Measurements from ENCODE around the gene KCNK10. TPM values are rescaled to one million over a fixed set of nuclear protein-coding genes. Genes with fewer than 3 reads are reported as not detected.

Gene KCNK10
- total and polyA plus RNA-seq, 4 experiments from 2014 or later = not detected

- ChIA-PET POLR2A (ENCODE audit: partially characterized antibody) (no interaction called here), CTCF (ENCODE audit: partially characterized antibody) (interaction anchor here (1.5 kb wide), 1 partner anchor 311 kb away, joined by 3 read pairs; no protein-coding TSS in a partner anchor)
- Mint-ChIP-seq H3K27ac (no peak overlapping the region), H3K9me3 (peaks cover 0 to 2% (median 0%) of the 10 kb centered on the region in 8 donors), H3K36me3 (no peaks in the 10 kb centered on the region), H3K4me1 (no peaks in the 10 kb centered on the region), H3K27me3 (peaks cover 9 to 22% of the 10 kb centered on the region in 2 donors), H3K4me3 (no peak overlapping the region)
- no peaks in the 10 kb centered on the region for H3K27me3 ChIP-seq (ENCODE audit: insufficient read depth, low read length)
- no peaks in the 10 kb centered on the region for H3K4me1 ChIP-seq (ENCODE audit: insufficient read depth, low read length)
- intact Hi-C loops (cut with micrococcal nuclease) = no loop called here
- no peak overlapping the region for H3K27ac ChIP-seq (ENCODE audit: low read depth, low read length)
- H3K36me3 ChIP-seq (ENCODE audit: insufficient read depth, low read length) = no peaks in the 10 kb centered on the region
- H3K9me3 ChIP-seq (ENCODE audit: control insufficient read depth in 1 of 2, low read length in 2 of 2) = no peaks in the 10 kb centered on the region
- no peak overlapping the region for H3K4me3 ChIP-seq (ENCODE audit: low read length in 2 of 2)
- DNase-seq = no peak
These were observed 67.3 kb downstream of the KCNK10 start for GRCh38 chr14:88255798-88256197.

DNA sequence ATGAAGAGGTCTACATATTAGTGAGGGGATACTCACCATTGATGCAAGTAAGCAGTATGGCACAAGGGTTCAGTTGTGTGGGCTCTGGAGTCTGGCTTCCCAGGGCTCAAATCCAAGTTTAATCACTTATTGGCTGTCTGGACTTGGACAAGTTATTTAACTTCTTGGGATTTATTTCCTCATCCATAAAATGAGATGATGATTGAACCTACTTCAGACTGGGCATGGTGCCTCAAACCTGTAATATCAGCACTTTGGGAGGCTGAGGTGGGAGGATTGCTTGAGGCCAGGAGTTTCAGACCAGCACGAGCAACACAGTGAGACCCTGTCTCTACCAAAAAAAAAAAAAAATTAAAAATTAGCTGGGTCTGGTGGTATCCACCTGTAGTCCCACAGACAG is 67.9 kb downstream of the KCNK10 start:
- Histone ChIP-seq H3K36me3 (ENCODE audit: insufficient read depth, low read length) (no peaks in the 10 kb centered on the region), H3K4me3 (ENCODE audit: low read length in 2 of 2) (no peak overlapping the region), H3K27me3 (ENCODE audit: insufficient read depth, low read length) (no peaks in the 10 kb centered on the region), H3K4me1 (ENCODE audit: insufficient read depth, low read length) (no peaks in the 10 kb centered on the region), H3K9me3 (ENCODE audit: control insufficient read depth in 1 of 2, low read length in 2 of 2) (no peaks in the 10 kb centered on the region), H3K27ac (ENCODE audit: low read depth, low read length) (no peak overlapping the region)
- Mint-ChIP-seq H3K4me1 (no peaks in the 10 kb centered on the region), H3K9me3 (peaks cover 0 to 1% (median 0%) of the 10 kb centered on the region in 8 donors), H3K27ac (no peak overlapping the region), H3K4me3 (no peak overlapping the region), H3K36me3 (no peaks in the 10 kb centered on the region), H3K27me3 (peaks cover 13 to 22% of the 10 kb centered on the region in 2 donors)
- CTCF ChIA-PET (ENCODE audit: partially characterized antibody) = interaction anchor here (1.5 kb wide), 1 partner anchor 310 kb away, joined by 3 read pairs; no protein-coding TSS in a partner anchor
- no peak for DNase-seq
- POLR2A ChIA-PET (ENCODE audit: partially characterized antibody) = no interaction called here
- intact Hi-C loops (cut with micrococcal nuclease) = no loop called here

DNA sequence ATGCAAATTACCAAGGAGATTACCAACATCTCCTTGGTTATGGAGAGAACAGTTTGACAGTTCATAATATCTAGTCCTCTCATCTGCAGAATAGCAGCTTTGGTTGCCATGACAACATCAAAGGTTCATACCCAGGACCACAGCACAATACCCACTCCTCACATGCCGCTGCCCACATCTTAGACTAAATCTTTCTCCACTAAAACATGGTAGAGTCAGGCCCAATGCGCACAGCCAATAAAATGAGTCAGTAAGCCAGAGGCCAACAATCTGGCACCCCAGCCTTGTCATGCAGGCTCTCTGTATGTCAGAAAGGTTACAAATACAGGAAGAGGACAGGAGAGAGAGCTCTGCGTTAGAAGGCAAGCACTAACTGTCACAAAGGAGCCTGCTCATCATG is 70.6 kb downstream of the KCNK10 start:
- Mint-ChIP-seq H3K27me3 (peaks cover 7 to 16% of the 10 kb centered on the region in 2 donors), H3K27ac (no peak overlapping the region), H3K9me3 (no peaks in the 10 kb centered on the region), H3K4me3 (no peak overlapping the region), H3K36me3 (no peaks in the 10 kb centered on the region), H3K4me1 (no peaks in the 10 kb centered on the region)
- ChIA-PET CTCF (ENCODE audit: partially characterized antibody) (no interaction called here), POLR2A (ENCODE audit: partially characterized antibody) (no interaction called here)
- Histone ChIP-seq H3K9me3 (ENCODE audit: control insufficient read depth in 1 of 2, low read length in 2 of 2) (no peaks in the 10 kb centered on the region), H3K27ac (ENCODE audit: low read depth, low read length) (no peak overlapping the region), H3K4me1 (ENCODE audit: insufficient read depth, low read length) (no peaks in the 10 kb centered on the region), H3K4me3 (ENCODE audit: low read length in 2 of 2) (no peak overlapping the region), H3K36me3 (ENCODE audit: insufficient read depth, low read length) (no peaks in the 10 kb centered on the region), H3K27me3 (ENCODE audit: insufficient read depth, low read length) (no peaks in the 10 kb centered on the region)
- intact Hi-C loops (cut with micrococcal nuclease) = no loop called here
- no peak for DNase-seq

DNA sequence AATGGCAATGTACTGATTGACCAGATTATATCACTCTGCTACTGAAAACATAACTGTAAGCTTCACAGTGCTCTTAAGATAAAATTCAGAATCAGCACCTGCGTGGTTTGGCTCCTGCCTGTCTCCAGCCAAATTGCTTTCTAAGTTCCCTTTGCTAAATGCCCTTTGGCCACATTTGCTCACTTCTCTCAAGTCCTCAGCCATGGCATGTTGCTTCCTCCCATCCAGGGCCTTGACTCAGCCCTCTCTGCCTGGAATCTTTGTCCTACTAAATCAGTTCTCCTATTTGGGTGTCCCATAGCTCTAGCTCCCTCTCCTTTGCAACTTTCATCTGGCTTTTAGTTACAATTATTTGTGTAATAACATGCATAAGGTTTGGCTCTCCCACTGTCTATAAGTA is 71.4 kb downstream of the KCNK10 start:
- Mint-ChIP-seq H3K27me3 (peaks cover 3 to 11% of the 10 kb centered on the region in 2 donors), H3K4me1 (no peaks in the 10 kb centered on the region), H3K4me3 (no peak overlapping the region), H3K27ac (no peak overlapping the region), H3K36me3 (no peaks in the 10 kb centered on the region), H3K9me3 (no peaks in the 10 kb centered on the region)
- Histone ChIP-seq H3K9me3 (ENCODE audit: control insufficient read depth in 1 of 2, low read length in 2 of 2) (no peaks in the 10 kb centered on the region), H3K4me1 (ENCODE audit: insufficient read depth, low read length) (no peaks in the 10 kb centered on the region), H3K27ac (ENCODE audit: low read depth, low read length) (no peak overlapping the region), H3K27me3 (ENCODE audit: insufficient read depth, low read length) (no peaks in the 10 kb centered on the region), H3K36me3 (ENCODE audit: insufficient read depth, low read length) (no peaks in the 10 kb centered on the region), H3K4me3 (ENCODE audit: low read length in 2 of 2) (no peak overlapping the region)
- intact Hi-C loops (cut with micrococcal nuclease) = no loop called here
- POLR2A ChIA-PET (ENCODE audit: partially characterized antibody) = no interaction called here
- CTCF ChIA-PET (ENCODE audit: partially characterized antibody) = interaction anchor here (0.7 kb wide), 1 partner anchor 20 kb away, joined by 3 read pairs; no protein-coding TSS in a partner anchor
- DNase-seq = no peak

DNA sequence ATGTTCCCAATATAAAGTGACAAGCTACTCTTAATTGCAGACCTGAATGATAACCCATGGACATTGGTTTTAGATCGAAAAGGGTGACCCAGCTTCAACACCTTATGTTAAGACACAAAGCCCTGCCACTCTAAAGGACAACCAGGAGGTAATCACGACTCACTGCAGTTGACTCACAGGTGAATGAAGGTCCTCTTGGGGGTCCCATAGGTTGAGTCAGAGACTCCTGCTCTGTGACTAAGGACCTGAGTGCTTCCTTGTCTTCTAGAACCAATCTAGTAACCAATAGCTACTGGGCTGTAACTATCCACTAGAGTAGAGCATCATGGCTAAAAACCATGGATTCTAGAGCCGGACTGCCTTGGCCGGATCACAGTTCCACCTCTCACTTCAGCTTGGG is 73.8 kb downstream of the KCNK10 start:
- Mint-ChIP-seq H3K36me3 (no peaks in the 10 kb centered on the region), H3K27me3 (peaks cover 11 to 15% of the 10 kb centered on the region in 2 donors), H3K4me3 (no peak overlapping the region), H3K4me1 (no peaks in the 10 kb centered on the region), H3K27ac (no peak overlapping the region), H3K9me3 (no peaks in the 10 kb centered on the region)
- Histone ChIP-seq H3K4me3 (ENCODE audit: low read length in 2 of 2) (no peak overlapping the region), H3K9me3 (ENCODE audit: control insufficient read depth in 1 of 2, low read length in 2 of 2) (no peaks in the 10 kb centered on the region), H3K27ac (ENCODE audit: low read depth, low read length) (no peak overlapping the region), H3K27me3 (ENCODE audit: insufficient read depth, low read length) (no peaks in the 10 kb centered on the region), H3K36me3 (ENCODE audit: insufficient read depth, low read length) (no peaks in the 10 kb centered on the region), H3K4me1 (ENCODE audit: insufficient read depth, low read length) (no peaks in the 10 kb centered on the region)
- ChIA-PET POLR2A (ENCODE audit: partially characterized antibody) (no interaction called here), CTCF (ENCODE audit: partially characterized antibody) (no interaction called here)
- no peak for DNase-seq
- intact Hi-C loops (cut with micrococcal nuclease) = no loop called here

DNA sequence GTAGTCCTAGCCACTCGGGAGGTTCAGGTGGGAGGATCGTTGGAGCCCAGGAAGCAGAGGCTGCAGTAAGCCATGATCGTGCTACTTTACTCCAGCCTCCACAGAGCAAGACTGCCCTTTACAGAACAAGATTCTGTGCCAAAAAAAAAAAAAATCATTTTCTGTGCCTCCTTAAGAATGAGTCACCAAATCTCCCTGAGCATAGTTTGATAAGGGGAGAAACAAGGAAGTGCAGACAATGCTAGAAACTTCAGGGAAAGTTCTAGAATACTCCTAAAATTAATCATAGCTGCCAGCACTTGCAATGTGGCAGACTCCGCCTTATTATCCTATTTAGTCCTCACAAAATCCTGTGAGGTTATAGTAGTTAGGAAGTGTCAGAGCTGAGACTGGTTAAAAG is 74.5 kb downstream of the KCNK10 start:
- no peak for DNase-seq
- CTCF ChIA-PET (ENCODE audit: partially characterized antibody) = no interaction called here
- Histone ChIP-seq H3K36me3 (ENCODE audit: insufficient read depth, low read length) (no peaks in the 10 kb centered on the region), H3K27ac (ENCODE audit: low read depth, low read length) (no peak overlapping the region), H3K4me3 (ENCODE audit: low read length in 2 of 2) (no peak overlapping the region), H3K27me3 (ENCODE audit: insufficient read depth, low read length) (no peaks in the 10 kb centered on the region), H3K4me1 (ENCODE audit: insufficient read depth, low read length) (no peaks in the 10 kb centered on the region), H3K9me3 (ENCODE audit: control insufficient read depth in 1 of 2, low read length in 2 of 2) (no peaks in the 10 kb centered on the region)
- no peak overlapping the region for H3K4me3 Mint-ChIP-seq
- no peak overlapping the region for H3K27ac Mint-ChIP-seq
- POLR2A ChIA-PET (ENCODE audit: partially characterized antibody) = no interaction called here
- H3K27me3 Mint-ChIP-seq = peaks cover 11 to 17% of the 10 kb centered on the region in 2 donors
- intact Hi-C loops (cut with micrococcal nuclease) = no loop called here
- H3K36me3 Mint-ChIP-seq = no peaks in the 10 kb centered on the region
- no peaks in the 10 kb centered on the region for H3K9me3 Mint-ChIP-seq
- H3K4me1 Mint-ChIP-seq = no peaks in the 10 kb centered on the region

DNA sequence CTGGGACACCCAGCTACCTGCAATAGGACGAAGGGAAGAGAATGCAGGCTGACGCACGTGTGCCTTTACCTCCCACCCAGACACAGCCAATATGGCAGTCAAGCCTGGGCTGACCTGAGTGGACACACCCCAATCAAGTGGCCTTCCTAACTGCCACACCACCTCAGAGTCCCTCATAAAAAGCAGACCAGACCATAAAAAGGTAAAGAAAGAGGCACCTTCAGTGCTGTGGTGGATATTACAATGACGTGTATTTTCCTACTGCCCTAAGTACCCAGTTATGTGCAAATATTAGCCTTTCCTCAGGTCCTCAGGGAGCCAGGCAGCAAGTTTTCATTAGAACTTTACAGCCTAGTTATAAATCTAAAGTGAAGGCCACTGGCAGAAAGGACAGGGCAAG is 75.8 kb downstream of the KCNK10 start:
- no peak overlapping the region for H3K27ac Mint-ChIP-seq
- no peak overlapping the region for H3K4me3 Mint-ChIP-seq
- no peak overlapping the region for H3K4me3 ChIP-seq (ENCODE audit: low read length in 2 of 2)
- H3K4me1 ChIP-seq (ENCODE audit: insufficient read depth, low read length) = no peaks in the 10 kb centered on the region
- H3K4me1 Mint-ChIP-seq = no peaks in the 10 kb centered on the region
- no peaks in the 10 kb centered on the region for H3K9me3 Mint-ChIP-seq
- no peak overlapping the region for H3K27ac ChIP-seq (ENCODE audit: low read depth, low read length)
- ChIA-PET CTCF (ENCODE audit: partially characterized antibody) (no interaction called here), POLR2A (ENCODE audit: partially characterized antibody) (no interaction called here)
- H3K27me3 ChIP-seq (ENCODE audit: insufficient read depth, low read length) = no peaks in the 10 kb centered on the region
- no peaks in the 10 kb centered on the region for H3K36me3 ChIP-seq (ENCODE audit: insufficient read depth, low read length)
- peaks cover 13 to 17% of the 10 kb centered on the region in 2 donors for H3K27me3 Mint-ChIP-seq
- no peaks in the 10 kb centered on the region for H3K36me3 Mint-ChIP-seq
- no peaks in the 10 kb centered on the region for H3K9me3 ChIP-seq (ENCODE audit: control insufficient read depth in 1 of 2, low read length in 2 of 2)
- no peak for DNase-seq
- intact Hi-C loops (cut with micrococcal nuclease) = no loop called here

DNA sequence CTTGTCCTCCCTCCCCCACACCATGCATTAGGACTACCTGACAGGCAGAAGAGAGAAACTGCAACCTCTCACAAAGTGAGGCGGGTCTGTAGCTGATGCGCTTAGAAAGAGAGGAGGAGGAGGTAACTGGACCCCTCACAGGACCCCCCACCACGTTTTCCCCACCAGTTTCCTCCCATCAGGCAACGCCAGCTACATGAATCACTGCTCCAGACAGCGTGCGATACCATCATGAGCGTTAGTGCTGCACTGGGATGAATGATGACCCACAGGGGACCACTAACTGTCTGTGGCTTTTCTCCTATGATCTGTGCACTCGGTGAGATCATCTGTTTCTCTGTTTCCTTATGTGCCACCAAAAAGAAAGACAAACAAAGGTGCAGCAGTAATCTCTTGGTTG is 77.7 kb downstream of the KCNK10 start:
- no peak overlapping the region for H3K4me3 ChIP-seq (ENCODE audit: low read length in 2 of 2)
- H3K9me3 Mint-ChIP-seq = no peaks in the 10 kb centered on the region
- H3K27me3 Mint-ChIP-seq = peaks cover 14 to 19% of the 10 kb centered on the region in 2 donors
- ChIA-PET POLR2A (ENCODE audit: partially characterized antibody) (no interaction called here), CTCF (ENCODE audit: partially characterized antibody) (interaction anchor here (1.3 kb wide), 1 partner anchor 13 kb away, joined by 4 read pairs; no protein-coding TSS in a partner anchor)
- H3K27ac ChIP-seq (ENCODE audit: low read depth, low read length) = no peak overlapping the region
- no peaks in the 10 kb centered on the region for H3K36me3 Mint-ChIP-seq
- no peaks in the 10 kb centered on the region for H3K4me1 Mint-ChIP-seq
- no peak overlapping the region for H3K27ac Mint-ChIP-seq
- no peaks in the 10 kb centered on the region for H3K27me3 ChIP-seq (ENCODE audit: insufficient read depth, low read length)
- no peak overlapping the region for H3K4me3 Mint-ChIP-seq
- no peak for DNase-seq
- H3K9me3 ChIP-seq (ENCODE audit: control insufficient read depth in 1 of 2, low read length in 2 of 2) = no peaks in the 10 kb centered on the region
- intact Hi-C loops (cut with micrococcal nuclease) = no loop called here
- H3K4me1 ChIP-seq (ENCODE audit: insufficient read depth, low read length) = no peaks in the 10 kb centered on the region
- H3K36me3 ChIP-seq (ENCODE audit: insufficient read depth, low read length) = no peaks in the 10 kb centered on the region

All from CD4-positive, alpha-beta memory T cell (primary cell).